GM21723 (cell line): ENCODE results near the gene HCK.
"Not testable (repeated sequence)": the region's sequence is repeated elsewhere in the genome, so short reads cannot be mapped to it uniquely, and the experiment has no call there.

Source experiments
- ATAC-seq: cut with Tn5 transposase; IDR thresholded peaks from one replicate; pipeline ENCODE4 v1.9.1; 2021; ENCODE audit warnings: mild to moderate bottlenecking, moderate library complexity; ENCODE audit not compliant: unreplicated experiment

The HCK gene

DNA sequence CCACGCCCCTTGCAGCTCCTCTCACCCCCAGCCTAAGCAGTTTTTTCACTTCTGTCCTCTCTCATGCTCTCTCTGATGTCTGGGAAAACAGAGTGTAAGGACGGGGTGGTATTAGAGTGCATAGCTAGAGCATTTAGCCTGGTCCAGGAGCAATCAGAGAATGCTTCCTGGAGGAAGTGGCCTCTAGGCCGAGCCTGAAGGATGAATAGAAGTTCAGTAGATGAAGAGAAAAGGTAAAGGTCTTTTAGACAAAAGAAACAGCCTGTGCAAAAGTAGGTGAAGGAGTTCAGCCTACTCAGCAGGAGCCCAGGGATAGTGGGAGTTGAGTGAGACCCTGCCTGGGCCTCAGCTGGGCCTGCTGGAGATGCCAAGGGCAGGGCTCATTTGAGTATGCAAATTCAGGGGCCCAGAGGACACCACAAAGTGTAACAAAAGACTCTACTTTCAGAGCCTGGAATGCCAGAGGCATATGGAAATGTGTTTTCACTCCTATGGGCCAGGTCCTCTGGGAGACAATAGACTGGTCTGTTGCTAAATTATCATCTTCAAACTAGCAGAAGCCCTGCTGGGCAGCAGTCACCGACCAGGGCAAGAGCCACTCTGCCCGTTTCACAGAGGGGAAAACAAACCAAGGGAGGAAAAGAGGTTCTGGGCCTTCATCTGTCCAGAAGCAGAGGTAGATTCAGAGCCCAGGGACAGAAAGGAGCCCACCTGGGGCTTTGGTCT, 37.8 kb downstream of the HCK start:
- ATAC-seq, result no peak

DNA sequence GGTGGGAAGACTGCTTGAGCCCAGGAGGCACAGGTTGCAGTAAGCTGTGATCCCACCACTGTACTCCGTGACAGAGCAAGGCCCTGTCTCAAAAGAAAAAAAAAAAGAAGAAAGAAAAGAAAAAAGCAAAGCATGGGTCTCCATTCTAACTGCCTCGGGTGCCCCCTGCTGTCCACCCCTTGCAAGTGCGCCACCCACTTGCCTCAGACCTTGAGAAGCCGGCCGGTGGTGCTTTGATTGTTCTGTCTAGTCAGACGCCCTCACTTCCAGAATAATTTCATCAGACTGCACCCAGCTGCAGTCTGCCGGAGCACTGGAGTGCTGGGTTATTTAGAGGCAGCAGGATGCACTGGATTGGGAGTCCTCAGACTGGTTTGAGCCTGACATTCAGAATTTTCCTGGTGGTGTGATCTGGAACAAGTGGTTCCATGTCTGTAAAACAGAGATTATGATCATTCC, 39.9 kb downstream of the HCK start:
- ATAC-seq, result no peak

- no peak for ATAC-seq
Observed at GRCh38 chr20:32098786-32099185, 46.7 kb downstream of the HCK start.

GRCh38 chr20:32108814-32109391, 56.9 kb downstream of the HCK start:
- ATAC-seq, result no peak

DNA sequence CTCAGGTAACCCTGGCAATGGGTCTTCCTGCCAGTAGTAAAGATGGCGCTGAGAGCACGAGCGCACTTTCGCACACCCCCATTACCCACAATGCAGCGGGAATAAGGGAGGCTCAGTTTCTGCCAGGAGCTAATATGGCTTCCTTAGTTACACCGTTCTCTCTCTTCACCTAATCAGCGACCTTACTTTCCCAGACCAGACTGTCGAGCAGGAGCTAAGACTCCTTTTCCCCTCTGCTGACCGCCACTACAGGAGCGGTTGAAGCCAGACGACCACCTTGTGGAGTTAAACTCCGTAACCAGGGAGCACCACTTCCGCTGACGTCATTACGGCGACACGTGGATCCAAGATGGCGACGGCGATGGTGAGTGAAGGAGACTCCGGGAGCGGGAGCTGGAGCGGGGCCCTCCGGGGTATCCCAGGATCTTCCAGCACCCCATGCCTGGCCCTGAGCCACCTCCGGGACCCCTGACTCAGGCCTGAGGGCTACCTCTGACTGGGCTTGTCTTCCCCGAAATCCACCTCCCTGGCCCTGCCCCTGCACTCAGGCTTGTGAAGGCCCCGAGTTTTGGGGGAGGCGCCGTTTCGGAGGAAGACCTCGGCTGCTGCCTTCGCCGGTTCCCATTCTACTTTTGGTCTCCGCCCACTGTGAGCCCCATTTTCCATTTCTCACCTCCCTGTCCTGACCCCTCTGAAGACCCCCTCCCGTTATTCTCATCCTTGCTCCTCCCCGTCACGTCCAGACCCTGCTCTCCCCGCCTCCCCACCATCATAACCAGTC, 57.5 kb downstream of the HCK start, which contains the start of gene TM9SF4:
Gene TM9SF4, plus strand, starts transcription at position 323 of the 781 bp plus-strand sequence. Its CDS starts 27 bp downstream, at position 350.
- peak; percentile 84 for ATAC-seq

DNA sequence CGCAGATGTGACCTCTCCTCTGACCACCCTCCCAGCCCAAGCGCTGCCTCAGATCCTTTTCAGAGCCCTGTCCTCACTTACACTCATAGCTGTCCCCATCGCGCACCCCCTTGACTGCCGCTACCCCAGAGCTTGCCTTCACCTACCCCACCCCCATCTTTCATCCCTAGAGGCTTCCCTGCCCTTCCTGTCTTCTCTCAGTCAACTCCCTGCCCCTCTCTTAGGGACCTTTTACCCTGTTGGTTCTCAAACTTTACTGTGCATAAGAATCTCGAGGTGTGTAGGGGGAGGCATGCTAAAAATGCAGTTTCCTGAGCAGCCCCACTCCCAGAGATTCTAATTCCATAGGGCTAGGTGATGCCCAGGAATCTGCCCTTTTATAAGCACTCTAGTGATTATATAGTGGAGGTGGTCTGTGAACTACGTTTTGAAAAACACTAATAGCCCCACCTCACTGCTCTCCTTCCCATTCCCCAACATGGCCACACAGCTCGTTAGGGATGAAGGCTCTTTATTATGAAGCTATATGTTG, 58.2 kb downstream of the HCK start:
- ATAC-seq, result peak; percentile 11

DNA sequence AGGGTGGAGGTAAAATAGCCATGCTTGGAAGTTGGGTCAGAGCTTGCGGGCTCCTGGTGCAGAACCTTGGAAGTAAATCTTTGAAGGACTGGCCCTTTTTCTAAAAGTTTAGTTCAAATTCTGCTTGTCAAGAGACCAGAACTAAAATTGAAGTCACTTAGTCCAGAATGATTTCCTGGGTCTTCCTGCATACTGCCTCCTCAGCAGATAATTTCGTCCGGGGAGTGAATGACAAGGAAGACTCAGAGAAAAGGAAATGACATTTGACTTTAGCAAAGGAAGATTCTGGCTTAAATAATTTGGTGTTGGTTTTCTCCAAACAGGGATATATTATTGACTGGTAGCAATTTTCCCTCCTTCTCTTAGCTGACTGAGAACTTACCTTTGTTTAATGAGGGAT, 58.7 kb downstream of the HCK start:
- ATAC-seq, result no peak

DNA sequence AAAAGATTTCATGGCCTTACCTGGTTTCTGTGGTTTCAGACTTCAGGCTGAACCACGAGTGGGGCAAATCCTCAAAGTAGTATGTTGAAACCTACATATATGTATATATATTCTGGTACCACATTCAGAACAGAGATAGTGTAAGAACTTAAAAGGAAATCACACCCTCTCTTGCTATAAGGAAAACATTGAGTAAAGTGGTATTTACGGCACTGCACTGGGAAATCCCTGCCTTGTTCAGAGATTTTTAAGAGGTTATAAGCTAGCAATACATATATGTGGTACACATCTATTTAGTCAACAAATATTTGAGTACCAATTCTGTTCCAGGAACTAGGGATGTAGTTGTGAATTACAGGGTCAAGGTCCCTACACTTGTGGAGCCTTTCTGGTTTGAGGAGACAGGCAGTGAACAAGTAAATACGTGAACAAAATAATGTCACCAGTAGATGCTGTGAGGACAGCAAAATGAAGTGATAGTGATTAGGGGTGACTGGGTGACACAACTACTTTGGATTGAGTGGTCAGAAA, 59.2 kb downstream of the HCK start:
- ATAC-seq, result no peak

DNA sequence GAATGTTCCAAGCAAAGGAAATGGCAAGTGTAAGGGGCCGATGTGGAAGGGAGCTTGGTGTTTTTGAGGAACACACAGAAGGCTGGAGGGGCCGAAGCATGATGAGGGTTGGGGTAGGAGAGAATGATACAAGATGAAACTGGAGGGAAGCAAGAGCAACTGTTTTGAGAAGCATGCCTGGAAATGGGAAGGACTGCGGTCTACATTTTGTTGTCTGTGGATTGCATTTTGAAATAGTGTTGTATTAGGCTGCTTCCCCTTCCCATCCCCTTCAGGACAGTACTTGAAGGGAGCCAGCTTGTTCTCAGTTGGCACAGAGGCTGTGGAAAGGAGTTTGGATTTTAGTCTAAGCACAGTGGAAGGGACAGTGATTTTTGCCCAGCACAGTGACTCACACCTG, 59.7 kb downstream of the HCK start:
- ATAC-seq, result no peak

DNA sequence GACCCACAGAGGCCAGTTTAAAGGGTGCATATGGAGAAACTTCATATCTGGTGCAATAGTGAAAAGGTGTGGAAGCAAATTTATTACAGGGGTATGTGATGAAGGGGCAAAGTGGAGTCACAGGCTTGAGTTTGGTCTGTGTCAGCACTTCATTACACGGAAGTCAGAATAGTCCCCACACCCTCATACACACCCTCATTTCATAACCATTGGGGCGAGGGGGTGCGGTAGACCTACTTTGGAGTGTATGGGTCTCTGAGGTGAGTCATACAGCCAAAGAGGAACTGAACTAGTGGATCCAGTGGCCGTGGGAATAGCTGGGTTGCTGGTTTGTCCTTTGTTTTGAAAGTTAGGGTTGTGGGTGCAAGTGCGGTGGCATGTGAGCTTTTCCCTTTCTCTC, 60.8 kb downstream of the HCK start:
- ATAC-seq, result no peak

DNA sequence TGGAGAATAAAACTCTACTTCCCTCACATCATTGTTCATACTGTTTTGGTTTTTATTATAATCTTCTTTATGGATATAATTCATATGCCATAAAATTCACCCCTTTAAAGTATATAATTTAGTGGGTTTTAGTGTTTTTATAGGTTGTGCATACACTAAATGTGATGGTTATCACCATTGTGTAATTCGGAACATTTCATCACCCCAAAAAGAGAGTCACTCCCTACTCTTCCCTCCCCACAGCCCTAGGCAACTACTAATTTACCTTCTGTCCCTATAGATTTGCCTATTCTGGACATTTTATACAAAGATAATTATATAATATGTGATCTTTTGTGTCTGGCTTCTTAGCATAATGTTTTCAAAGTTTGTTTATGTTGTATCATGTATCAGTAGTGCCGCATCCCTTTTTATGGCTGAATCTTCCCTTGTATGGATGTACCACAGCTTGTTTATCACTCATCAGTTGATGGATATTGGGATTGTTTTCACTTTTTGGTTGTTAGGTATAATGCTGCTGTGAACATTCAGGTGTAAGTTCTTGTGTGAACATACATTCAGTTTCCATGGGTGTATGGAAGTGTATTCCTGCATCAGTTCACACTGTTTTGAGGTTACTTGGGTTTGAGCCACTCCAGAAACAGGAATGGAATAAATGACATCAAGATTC, 61.7 kb downstream of the HCK start:
- no peak for ATAC-seq

DNA sequence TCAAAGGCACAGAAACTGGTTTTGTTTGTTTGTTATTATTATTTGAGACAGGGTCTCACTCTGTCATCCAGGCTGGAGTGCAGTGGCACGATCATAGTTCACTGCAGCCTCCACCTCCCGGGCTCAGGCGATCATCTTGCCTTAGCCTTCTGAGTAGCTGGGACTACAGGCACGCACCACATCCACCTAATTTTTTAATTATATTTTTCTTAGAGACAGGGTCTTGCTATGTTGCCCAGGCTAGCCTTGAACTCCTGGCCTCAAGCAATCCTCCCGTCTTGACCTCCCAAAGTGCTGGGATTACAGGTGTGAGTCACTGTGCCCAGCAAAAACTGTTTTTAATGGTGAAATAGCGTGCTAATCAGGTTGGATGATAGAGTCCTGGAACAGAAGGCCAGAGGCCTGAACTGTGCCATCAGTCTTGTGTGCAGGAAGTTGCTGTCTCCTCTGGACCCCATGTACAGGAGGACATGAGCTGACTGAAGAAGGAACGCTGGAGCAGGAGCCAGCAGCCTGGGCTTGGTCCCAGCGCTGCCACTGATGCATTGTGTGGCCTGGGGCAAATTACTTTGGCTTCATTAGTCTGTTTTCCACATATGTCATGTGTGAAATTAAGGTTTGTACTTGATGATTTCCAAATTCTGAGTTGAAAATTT, 62.4 kb downstream of the HCK start:
- ATAC-seq, result no peak

- no peak for ATAC-seq
Observed at GRCh38 chr20:32115211-32115767, 63.2 kb downstream of the HCK start.

DNA sequence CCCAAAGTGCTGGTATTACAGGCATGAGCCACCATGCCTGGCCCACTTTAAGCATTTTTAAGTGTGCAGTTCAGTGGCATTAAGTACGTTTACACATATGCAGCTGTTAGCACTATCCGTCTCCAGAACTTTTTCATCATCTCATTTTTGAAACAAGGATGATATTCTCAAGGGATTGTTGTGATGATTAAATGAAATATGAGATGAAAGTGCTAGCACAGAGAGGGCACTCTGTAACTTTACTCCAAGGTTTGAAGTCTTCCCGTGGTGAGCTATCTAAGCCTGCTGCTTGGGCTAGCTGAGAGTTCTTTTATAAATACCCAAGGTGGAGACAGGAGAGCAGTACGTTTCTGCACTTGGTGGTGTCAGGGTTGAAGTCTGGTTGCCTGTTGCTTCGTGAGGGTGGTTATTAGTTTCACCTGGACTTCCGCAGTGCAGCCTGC, 64.1 kb downstream of the HCK start:
- ATAC-seq, result no peak

- not testable (repeated sequence) for ATAC-seq
Observed at GRCh38 chr20:32116796-32117195, 64.8 kb downstream of the HCK start.

- not testable (repeated sequence) for ATAC-seq
Observed at GRCh38 chr20:32118427-32118826, 66.4 kb downstream of the HCK start.

DNA sequence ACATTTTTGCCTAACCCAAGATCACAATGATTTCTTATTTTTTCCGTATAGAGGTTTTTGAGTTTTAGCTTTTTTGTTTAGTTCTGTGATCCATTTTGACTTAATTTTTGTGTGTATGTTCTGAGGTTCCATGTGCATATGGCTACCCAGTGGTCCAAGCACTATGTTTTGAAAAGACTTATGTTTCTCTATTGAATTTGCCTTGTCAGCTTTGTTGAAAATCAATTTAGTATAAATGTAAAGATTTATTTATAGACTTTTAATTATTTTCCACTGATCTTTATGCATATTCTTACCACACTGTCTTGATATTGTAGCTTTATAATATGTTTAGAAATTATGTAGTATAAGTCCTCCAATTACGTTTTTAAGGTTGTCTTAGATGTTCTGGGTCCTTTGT, 67.7 kb downstream of the HCK start:
- ATAC-seq, result no peak

DNA sequence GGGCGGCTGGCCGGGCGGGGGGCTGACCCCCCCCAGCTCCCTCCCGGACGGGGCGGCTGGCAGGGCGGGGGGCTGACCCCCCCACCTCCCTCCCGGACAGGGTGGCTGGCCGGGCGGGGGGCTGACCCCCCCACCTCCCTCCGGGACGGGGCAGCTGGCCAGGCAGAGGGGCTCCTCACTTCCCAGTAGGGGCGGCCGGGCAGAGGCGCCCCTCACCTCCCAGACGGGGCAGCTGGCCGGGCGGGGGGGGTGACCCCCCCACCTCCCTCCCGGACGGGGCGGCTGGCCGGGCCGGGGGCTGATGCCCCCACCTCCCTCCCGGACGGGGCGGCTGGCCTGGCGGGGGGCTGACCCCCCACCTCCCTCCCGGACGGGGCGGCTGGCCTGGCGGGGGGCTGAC, 69.9 kb downstream of the HCK start:
- ATAC-seq, result not testable (repeated sequence)

- no peak for ATAC-seq
Observed at GRCh38 chr20:32123088-32123487, 71.0 kb downstream of the HCK start.

- no peak for ATAC-seq
Observed at GRCh38 chr20:32124916-32125454, 72.9 kb downstream of the HCK start.
